GM19395 (cell line): Measurements from ENCODE around the gene UNC13C.

Experiments
- ATAC-seq: cut with Tn5 transposase; IDR thresholded peaks from one replicate; pipeline ENCODE4 v1.9.1; 2021; ENCODE audit warnings: mild to moderate bottlenecking, moderate library complexity; ENCODE audit not compliant: unreplicated experiment

UNC13C gene

GRCh38 chr15:54017251-54017650, 39.0 kb downstream of the UNC13C start:
- ATAC-seq = no peak

GRCh38 chr15:54017959-54018358, 39.7 kb downstream of the UNC13C start:
- no peak for ATAC-seq

DNA sequence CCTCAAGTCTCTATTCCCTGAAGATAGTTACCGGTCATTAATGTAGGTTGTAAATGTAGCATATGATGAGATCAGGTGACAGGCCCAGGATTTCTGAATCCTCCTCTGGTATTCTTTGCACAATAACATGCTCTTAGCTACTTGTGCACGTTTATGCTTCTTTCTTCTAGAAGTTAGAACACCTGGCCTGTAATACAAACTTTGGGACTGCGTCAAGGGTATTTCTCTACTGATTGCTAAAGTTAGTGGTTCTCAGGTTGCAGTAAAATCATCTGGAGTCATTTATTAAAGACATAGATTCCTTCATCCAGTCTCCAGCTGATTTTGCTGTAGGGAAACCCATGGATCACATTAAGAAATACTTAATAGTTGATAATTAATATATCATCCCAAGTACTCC, 48.0 kb downstream of the UNC13C start:
- no peak for ATAC-seq

DNA sequence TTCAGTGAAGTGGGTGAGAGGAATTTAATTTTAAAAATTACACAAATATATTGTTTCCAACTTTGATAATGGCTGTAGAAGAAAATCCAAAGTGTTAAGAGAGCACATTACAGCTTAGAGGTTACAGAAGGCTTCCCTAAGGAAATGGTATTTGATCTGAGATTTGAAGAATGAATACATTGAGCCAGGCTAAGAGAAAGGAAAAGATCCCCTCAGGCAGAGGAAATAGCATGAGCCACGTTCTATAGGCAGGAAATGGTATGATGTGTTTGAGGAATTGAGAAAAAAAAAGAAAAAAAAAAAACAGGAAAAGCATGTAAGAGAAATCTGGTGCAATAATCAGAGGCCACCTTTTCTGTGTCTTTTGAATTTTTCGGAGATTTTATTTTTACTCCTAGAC, 48.6 kb downstream of the UNC13C start:
- no peak for ATAC-seq

- no peak for ATAC-seq
Observed at GRCh38 chr15:54029081-54029480, 50.8 kb downstream of the UNC13C start.

GRCh38 chr15:54032066-54032465, 53.8 kb downstream of the UNC13C start:
- no peak for ATAC-seq

GRCh38 chr15:54033356-54033860, 55.2 kb downstream of the UNC13C start:
- no peak for ATAC-seq

GRCh38 chr15:54033869-54034458, 55.7 kb downstream of the UNC13C start:
- ATAC-seq = no peak

DNA sequence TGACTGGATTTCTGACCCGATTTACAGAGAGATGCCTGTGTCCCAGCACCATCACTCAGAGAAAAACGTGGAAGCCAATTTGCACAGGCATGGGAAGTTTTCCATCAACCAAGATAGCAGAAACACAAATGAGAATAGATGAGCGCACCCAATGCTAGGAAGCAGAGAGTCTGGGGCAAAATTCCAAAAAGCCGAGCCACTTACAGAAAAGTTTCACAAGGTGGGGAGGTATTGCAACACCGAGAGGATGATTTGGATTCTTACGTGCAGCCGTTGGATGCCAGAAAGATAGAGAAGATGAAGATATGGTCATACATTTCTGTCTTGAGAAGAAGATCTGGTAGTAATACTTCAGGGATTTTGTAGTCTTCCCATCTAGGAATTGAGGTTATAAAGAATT, 57.4 kb downstream of the UNC13C start:
- no peak for ATAC-seq

DNA sequence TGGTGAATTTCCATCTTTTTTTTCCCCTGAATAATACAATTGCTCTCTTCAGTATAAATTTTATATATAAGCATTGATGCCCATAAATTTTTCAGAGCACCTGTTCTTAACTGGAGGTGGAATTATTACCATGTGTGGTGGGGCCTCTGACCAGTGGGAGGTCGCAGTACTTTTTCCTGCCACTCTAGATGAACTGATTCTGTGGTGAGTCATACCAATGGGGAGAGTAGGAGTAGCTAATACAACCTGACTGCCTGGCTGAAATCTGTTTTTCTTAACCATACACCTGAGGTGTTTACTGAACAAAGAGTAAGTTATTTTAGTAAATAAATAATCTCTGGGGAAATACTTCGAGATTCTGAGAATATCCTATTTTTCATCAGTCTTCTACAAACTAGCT, 67.2 kb downstream of the UNC13C start:
- ATAC-seq = no peak

DNA sequence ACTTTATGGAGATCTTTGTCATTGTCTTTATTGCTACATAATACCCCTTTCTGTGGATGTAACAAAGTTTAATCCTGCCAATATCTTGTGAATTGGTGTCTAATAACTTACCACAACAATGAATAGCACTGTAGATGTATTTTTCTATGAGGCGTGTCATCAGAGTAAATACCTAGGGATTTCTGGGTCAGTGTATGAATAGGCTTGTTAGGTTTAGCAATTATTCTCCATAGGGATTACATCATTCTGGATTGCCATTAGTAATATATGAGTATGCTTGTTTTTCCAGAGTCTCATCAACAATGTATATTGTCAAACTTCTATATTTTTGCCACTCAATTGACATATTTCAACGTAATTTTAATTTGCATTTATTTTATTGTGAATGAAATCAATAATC, 67.9 kb downstream of the UNC13C start:
- no peak for ATAC-seq

DNA sequence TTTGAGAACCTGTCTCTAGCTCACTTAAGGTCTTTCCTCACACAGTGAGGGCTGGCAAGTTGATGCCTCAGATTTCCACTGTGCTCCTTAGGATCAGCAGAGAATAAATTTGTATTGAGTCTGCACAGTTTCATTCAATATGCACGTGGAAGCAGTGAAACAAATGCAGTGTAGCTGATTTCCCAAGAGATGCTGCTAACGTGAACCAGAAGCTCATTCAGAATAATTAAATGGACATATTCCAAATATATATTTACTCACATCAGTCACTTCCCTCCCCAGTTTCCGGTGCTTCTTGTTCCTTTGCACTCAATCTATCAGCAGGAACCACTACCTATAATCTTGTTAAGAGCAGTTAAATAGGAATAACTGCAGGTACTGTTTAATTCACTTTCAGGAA, 86.1 kb downstream of the UNC13C start:
- ATAC-seq = no peak

DNA sequence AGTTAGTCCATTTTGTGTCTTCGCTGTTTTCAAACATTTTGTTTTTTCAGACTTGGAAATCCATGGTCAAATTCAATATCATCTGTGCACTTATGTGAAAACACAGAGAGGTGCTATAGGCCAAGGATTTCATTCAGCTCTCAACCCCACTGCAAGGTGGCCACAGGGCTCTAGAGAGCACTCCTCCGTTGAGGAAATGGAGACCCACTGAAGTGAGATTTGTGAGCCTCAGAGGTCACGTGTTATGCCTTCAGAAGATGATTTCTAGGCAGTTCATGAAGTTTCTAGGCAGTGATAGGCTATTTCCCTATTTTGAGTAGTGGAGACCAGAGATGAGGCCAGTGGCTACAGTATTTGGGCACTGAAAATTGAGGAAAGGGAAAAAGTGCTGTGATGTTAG, 88.2 kb downstream of the UNC13C start:
- no peak for ATAC-seq

- ATAC-seq = no peak
Observed at GRCh38 chr15:54082836-54083492, 104.7 kb downstream of the UNC13C start.

- no peak for ATAC-seq
Observed at GRCh38 chr15:54083501-54083900, 105.3 kb downstream of the UNC13C start.

DNA sequence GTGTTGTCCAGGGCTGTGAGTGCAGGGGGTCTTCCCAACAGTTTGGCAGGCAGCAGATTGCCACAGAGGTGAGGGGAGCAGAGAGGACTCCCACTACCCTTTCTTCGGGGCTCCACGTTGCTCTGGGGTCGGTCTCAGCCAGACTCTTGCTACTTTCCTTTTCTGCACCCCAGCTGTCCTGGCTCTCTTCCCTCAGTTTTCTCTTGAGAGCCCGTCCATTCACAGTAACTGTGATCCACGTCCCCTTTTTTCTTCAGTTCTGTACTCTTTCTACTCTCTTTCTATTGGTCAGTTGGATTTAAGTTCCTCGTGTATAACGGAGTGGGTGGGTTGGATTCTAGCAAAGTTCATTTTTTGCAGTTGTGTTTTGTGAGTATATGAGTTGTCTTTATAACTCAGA, 105.8 kb downstream of the UNC13C start:
- ATAC-seq = no peak

- no peak for ATAC-seq
Observed at GRCh38 chr15:54088837-54089236, 110.6 kb downstream of the UNC13C start.

GRCh38 chr15:54089776-54090175, 111.5 kb downstream of the UNC13C start:
- no peak for ATAC-seq

- ATAC-seq = no peak
Observed at GRCh38 chr15:54091651-54092050, 113.4 kb downstream of the UNC13C start.

- no peak for ATAC-seq
Observed at GRCh38 chr15:54094661-54095060, 116.4 kb downstream of the UNC13C start.

GRCh38 chr15:54097019-54097418, 118.8 kb downstream of the UNC13C start:
- ATAC-seq = no peak

DNA sequence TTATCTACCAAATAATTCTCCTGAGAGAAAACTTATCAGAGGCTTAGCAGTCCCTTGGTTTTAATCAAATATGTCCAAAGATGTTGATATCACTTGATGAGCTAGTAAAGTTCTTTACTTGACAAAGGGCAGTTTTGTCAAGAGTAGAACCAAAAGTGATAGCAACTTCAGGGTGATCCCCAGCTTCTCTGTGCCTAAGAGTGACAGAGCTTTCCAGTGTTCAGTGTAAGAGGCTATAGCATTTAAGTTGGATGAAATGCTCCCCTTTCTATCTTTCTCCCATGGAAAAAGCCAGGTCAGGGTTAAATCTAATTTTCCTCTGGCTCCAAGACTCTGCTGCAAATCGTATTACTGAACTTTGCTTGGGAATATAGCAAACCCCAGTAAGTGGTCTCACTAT, 120.8 kb downstream of the UNC13C start:
- no peak for ATAC-seq
